Loucy (cell line): ENCODE measurements around the gene PRR22.

Source experiments
- H2AFZ ChIP-seq: fragments of 200-600 bp; sonication (generic); 2 replicates; pipeline ENCODE4 v1.6.0; 2016; ENCODE audit warnings: antibody characterized with exemption, mild to moderate bottlenecking, low read length, moderate library complexity
- H3F3A ChIP-seq: fragments of 200-600 bp; 2 replicates; pipeline ENCODE4 v1.6.0; 2016; ENCODE audit warnings: antibody characterized with exemption, low read depth, mild to moderate bottlenecking
- H3K27me3 ChIP-seq: fragments of 200-600 bp; sonication (generic); 2 replicates; pipeline ENCODE4 v1.6.1; 2014; ENCODE audit warnings: low read length, mild to moderate bottlenecking; ENCODE audit not compliant: insufficient read depth, poor library complexity, severe bottlenecking
- H3K36me3 ChIP-seq: fragments of 200-600 bp; sonication (generic); 2 replicates; pipeline ENCODE4 v1.6.1; 2016; ENCODE audit warnings: low read length; ENCODE audit not compliant: insufficient read depth
- H3K4me1 ChIP-seq: fragments of 200-600 bp; sonication (generic); 2 replicates; pipeline ENCODE4 v1.5.1; 2014; ENCODE audit warnings: low read length, mild to moderate bottlenecking; ENCODE audit not compliant: insufficient read depth, poor library complexity, severe bottlenecking
- H3K4me2 ChIP-seq: fragments of 200-600 bp; sonication (generic); 2 replicates; pipeline ENCODE4 v1.6.0; 2014; ENCODE audit warnings: antibody characterized with exemption, low read length, low read depth, mild to moderate bottlenecking; ENCODE audit not compliant: poor library complexity, severe bottlenecking
- H3K4me3 ChIP-seq: fragments of 200-600 bp; sonication (generic); 2 replicates; pipeline ENCODE4 v1.5.1; 2014; ENCODE audit warnings: low read length, mild to moderate bottlenecking, mixed read lengths; ENCODE audit not compliant: poor library complexity, severe bottlenecking
- H3K79me2 ChIP-seq: fragments of 200-600 bp; sonication (generic); 2 replicates; pipeline ENCODE4 v1.6.1; 2014; ENCODE audit warnings: low read length; ENCODE audit not compliant: insufficient read depth
- H3K9ac ChIP-seq: fragments of 200-600 bp; sonication (generic); 2 replicates; pipeline ENCODE4 v1.6.0; 2014; ENCODE audit warnings: mild to moderate bottlenecking, low read depth, low read length, moderate library complexity; ENCODE audit not compliant: poor library complexity, severe bottlenecking
- H3K9me2 ChIP-seq: fragments of 200-600 bp; sonication (generic); replicated peaks from 2 replicates; pipeline ENCODE4 v1.6.1; 2016; ENCODE audit warnings: low read depth, low read length, mixed read lengths
- H3K9me3 ChIP-seq: fragments of 200-600 bp; sonication (generic); 2 replicates; pipeline ENCODE4 v1.6.1; 2014; ENCODE audit warnings: mild to moderate bottlenecking, antibody characterized with exemption, low read length, low read depth; ENCODE audit not compliant: insufficient read depth
- H4K20me1 ChIP-seq: fragments of 200-600 bp; sonication (generic); 2 replicates; pipeline ENCODE4 v1.6.0; 2014; ENCODE audit warnings: antibody characterized with exemption, low read length, mild to moderate bottlenecking; ENCODE audit not compliant: insufficient read depth, poor library complexity, severe bottlenecking
- CTCF ChIP-seq: fragments of 200-600 bp; sonication (generic); conservative IDR thresholded peaks from 2 replicates; pipeline ENCODE4 v1.5.1; 2014; ENCODE audit warnings: mild to moderate bottlenecking, antibody characterized with exemption, low read length
- EZH2phosphoT487 ChIP-seq: fragments of 200-600 bp; IDR thresholded peaks from 2 replicates; pipeline ENCODE4 v1.6.1; 2018; ENCODE audit warnings: antibody characterized with exemption, mild to moderate bottlenecking, moderate library complexity, borderline replicate concordance

Gene PRR22

GRCh38 chr19:5809053-5809452, 24.5 kb upstream of the PRR22 start:
- Histone ChIP-seq H3K36me3 (no peaks in the 10 kb centered on the region), H3K9me3 (no peaks in the 10 kb centered on the region), H2AFZ (no peak overlapping the region), H3K4me2 (no peak overlapping the region), H3K4me1 (no peaks in the 10 kb centered on the region), H3K27me3 (no peaks in the 10 kb centered on the region), H3F3A (no peaks in the 10 kb centered on the region), H3K9me2 (no peaks in the 10 kb centered on the region), H4K20me1 (no peaks in the 10 kb centered on the region), H3K9ac (no peak overlapping the region), H3K4me3 (no peak overlapping the region), H3K79me2 (no peaks in the 10 kb centered on the region)
- TF ChIP-seq CTCF (no peak), EZH2phosphoT487 (no peak)

- H3K9ac ChIP-seq = no peak overlapping the region
- H3K9me3 ChIP-seq = no peaks in the 10 kb centered on the region
- no peaks in the 10 kb centered on the region for H4K20me1 ChIP-seq
- H3F3A ChIP-seq = no peaks in the 10 kb centered on the region
- H3K4me3 ChIP-seq = no peak overlapping the region
- no peaks in the 10 kb centered on the region for H3K36me3 ChIP-seq
- no peak overlapping the region for H2AFZ ChIP-seq
- H3K9me2 ChIP-seq = no peaks in the 10 kb centered on the region
- no peaks in the 10 kb centered on the region for H3K79me2 ChIP-seq
- H3K4me2 ChIP-seq = no peak overlapping the region
- no peaks in the 10 kb centered on the region for H3K27me3 ChIP-seq
- H3K4me1 ChIP-seq = peaks cover 5% of the 10 kb centered on the region
- TF ChIP-seq EZH2phosphoT487 (no peak), CTCF (no peak)
Measured at GRCh38 chr19:5808120-5808816, 23.7 kb upstream of the PRR22 start.

DNA sequence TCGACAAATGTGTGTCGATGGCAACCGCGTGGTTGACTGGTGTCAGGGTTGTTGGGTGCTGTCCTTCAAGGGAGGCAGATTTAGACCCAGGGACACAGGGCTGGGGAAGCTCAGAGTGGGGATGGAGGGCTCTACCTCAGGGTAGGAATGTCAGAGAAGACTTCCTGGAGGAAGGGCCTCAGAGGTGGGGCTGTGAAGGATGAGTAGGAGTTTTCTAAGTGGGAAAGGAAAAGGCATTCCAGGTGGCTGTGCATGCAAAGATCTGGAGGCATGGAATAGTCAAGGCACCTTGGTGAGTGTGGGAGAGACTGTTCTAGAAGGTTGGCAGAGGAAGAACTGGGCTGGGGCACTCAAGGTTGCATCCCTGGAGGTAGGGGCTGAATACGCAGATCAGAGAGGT, 22.4 kb upstream of the PRR22 start:
- Histone ChIP-seq H3K9me3 (no peaks in the 10 kb centered on the region), H3K4me3 (no peak overlapping the region), H3K9me2 (no peaks in the 10 kb centered on the region), H4K20me1 (no peaks in the 10 kb centered on the region), H3K27me3 (no peaks in the 10 kb centered on the region), H3K9ac (no peak overlapping the region), H3K36me3 (no peaks in the 10 kb centered on the region), H3K4me1 (peaks cover 5% of the 10 kb centered on the region), H3K79me2 (no peaks in the 10 kb centered on the region), H2AFZ (no peak overlapping the region), H3K4me2 (no peak overlapping the region), H3F3A (no peaks in the 10 kb centered on the region)
- TF ChIP-seq EZH2phosphoT487 (no peak), CTCF (no peak)
